ENCODE measurements around the gene TMEM132A. TPM values are rescaled to one million over a fixed set of nuclear protein-coding genes. Genes with fewer than 3 reads are reported as not detected.

TMEM132A gene
- total RNA-seq, 4 donors from 2014 or later = 1.8 to 7.0 (median 3.5) TPM

DNA sequence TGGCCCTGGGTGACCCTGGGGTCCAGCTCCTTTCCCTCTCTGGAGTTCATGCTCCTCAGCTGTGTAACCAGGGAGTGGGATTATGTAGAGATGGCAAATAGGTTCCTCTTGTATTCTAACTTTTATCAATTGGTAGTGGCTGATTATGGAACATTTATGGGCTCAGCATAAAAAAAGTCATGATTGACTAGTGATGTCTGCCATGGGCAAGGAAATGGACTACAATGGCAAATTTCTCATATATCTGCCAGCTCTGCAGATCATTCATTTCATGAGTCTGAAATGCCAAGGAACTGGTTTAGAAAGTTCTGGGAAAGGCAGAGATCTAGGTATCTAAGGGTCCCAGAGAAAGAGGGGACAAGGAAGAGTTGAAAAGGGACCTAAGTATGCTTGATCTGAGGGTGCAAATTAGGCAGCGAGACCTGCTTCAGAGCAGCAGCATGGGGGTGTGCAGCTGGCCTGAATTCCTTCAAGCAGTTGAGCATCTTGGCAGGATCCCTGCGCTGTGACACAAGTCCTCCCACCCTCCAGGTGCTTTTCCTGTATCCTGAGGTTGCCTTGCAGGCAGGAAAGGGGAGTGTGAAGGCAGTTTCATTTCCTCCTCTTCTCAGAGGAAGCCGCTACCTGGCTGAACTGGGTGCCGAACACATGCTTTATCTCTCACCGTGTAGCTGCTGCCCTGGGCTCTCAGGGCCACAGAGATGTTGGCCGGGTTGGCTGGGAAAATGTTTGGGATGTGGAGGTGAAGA is 17.3 kb downstream of the TMEM132A start:
- intact Hi-C loops (cut with DNase I; ENCODE audit: low total_unique reads) = no loop called here
- in situ Hi-C loops (cut with MboI; ENCODE audit: low pct_ligation_motif_present in 1 of 4, low pct_unique_long_range_greater_than_20kb in 1 of 4, low sequenced_read_pairs in 3 of 4) = no loop called here
- TF ChIP-seq POLR2A (IDR thresholded peaks at IDR 0.05) (no peak), POLR2AphosphoS5 (IDR thresholded peaks at IDR 0.05) (no peak), EP300 (IDR thresholded peaks at IDR 0.05; ENCODE audit: low read depth) (no peak)
- TF ChIP-seq, protein P1, sequence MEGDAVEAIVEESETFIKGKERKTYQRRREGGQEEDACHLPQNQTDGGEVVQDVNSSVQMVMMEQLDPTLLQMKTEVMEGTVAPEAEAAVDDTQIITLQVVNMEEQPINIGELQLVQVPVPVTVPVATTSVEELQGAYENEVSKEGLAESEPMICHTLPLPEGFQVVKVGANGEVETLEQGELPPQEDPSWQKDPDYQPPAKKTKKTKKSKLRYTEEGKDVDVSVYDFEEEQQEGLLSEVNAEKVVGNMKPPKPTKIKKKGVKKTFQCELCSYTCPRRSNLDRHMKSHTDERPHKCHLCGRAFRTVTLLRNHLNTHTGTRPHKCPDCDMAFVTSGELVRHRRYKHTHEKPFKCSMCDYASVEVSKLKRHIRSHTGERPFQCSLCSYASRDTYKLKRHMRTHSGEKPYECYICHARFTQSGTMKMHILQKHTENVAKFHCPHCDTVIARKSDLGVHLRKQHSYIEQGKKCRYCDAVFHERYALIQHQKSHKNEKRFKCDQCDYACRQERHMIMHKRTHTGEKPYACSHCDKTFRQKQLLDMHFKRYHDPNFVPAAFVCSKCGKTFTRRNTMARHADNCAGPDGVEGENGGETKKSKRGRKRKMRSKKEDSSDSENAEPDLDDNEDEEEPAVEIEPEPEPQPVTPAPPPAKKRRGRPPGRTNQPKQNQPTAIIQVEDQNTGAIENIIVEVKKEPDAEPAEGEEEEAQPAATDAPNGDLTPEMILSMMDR (IDR thresholded peaks at IDR 0.05) = no peak
- H3K9me3 ChIP-seq = no peaks in the 10 kb centered on the region
- no peak overlapping the region for H3K4me3 ChIP-seq
- H3K36me3 ChIP-seq = no peaks in the 10 kb centered on the region
- DNase-seq = no peak
- H3K27me3 ChIP-seq = no peaks in the 10 kb centered on the region
- peaks cover 0 to 10% (median 3%) of the 10 kb centered on the region in 4 donors for H3K4me1 ChIP-seq
- no peak overlapping the region for H3K27ac ChIP-seq
- WGBS, 2 donors (ENCODE audit: low coverage in 1 of 2) = 78% methylated on average over 6 of the region's 6 CpGs; no CpG with 5 or more reads in 1 of the 2 donors

DNA sequence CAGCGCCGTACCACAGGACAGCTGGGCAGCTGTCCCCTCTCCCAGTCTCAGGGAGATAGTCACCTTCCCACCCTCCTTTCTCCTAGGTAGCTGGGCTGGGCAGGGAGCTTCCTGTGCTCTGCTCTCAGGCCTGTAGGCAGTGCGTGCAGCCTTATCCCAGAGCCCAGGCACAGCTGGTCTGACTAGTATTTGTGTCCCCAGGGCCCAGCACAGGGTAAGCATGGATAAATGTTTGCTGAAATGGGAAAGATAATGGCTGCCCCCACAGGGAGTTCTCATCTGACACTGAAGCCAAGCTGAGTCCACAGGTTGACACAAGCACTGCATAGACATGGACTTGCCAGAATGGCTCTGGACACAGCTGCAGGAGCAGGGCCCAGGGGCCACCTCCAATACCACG is 18.0 kb downstream of the TMEM132A start:
- no peaks in the 10 kb centered on the region for H3K27me3 ChIP-seq
- intact Hi-C loops (cut with DNase I; ENCODE audit: low total_unique reads) = no loop called here
- no peak for DNase-seq
- H3K4me1 ChIP-seq = peaks cover 0 to 10% (median 3%) of the 10 kb centered on the region in 4 donors
- in situ Hi-C loops (cut with MboI; ENCODE audit: low pct_ligation_motif_present in 1 of 4, low pct_unique_long_range_greater_than_20kb in 1 of 4, low sequenced_read_pairs in 3 of 4) = no loop called here
- H3K36me3 ChIP-seq = no peaks in the 10 kb centered on the region
- TF ChIP-seq EP300 (IDR thresholded peaks at IDR 0.05; ENCODE audit: low read depth) (no peak), POLR2AphosphoS5 (IDR thresholded peaks at IDR 0.05) (no peak), POLR2A (IDR thresholded peaks at IDR 0.05) (no peak)
- TF ChIP-seq, protein P1 (IDR thresholded peaks at IDR 0.05) = no peak
- no peak overlapping the region for H3K4me3 ChIP-seq
- no peak overlapping the region for H3K27ac ChIP-seq
- 86% methylated on average over 4 of the region's 4 CpGs; no CpG with 5 or more reads in 1 of the 2 donors for WGBS, 2 donors (ENCODE audit: low coverage in 1 of 2)
- H3K9me3 ChIP-seq = no peaks in the 10 kb centered on the region

DNA sequence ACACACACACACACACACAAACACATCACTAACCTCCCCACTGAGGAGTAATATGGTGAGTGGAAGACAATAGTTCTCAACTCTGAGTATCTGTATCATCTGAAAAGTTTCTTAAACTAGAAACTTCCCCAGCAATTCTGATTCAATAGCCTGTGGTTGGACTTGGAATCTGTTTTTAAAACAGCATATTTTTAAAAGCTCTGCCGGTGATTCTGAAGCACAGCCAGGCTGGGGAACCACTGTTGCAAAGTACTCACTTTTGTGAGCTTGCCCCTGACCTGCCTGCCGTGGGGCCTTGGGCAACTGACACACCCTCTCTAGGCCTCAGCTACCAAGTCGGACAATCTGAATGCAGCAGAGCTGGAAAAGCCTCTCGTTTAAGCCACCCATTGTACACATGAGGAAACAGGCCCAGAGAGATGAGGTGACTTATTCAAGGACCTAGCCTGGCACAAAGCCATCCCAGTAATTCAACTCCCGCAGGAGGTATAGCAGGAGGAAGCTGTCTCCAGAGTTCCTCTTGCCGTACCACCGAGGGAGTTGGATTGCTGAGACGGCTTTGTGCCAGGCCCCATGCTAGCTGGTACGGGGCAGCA is 18.8 kb downstream of the TMEM132A start:
- peak; percentile 55 for DNase-seq
- WGBS, 2 donors (ENCODE audit: low coverage in 1 of 2) = 33% methylated on average over 9 of the region's 9 CpGs; no CpG with 5 or more reads in 1 of the 2 donors
- in situ Hi-C loops (cut with MboI; ENCODE audit: low pct_ligation_motif_present in 1 of 4, low pct_unique_long_range_greater_than_20kb in 1 of 4, low sequenced_read_pairs in 3 of 4) = no loop called here
- H3K27me3 ChIP-seq = no peaks in the 10 kb centered on the region
- peaks cover 0 to 10% (median 3%) of the 10 kb centered on the region in 4 donors for H3K4me1 ChIP-seq
- TF ChIP-seq, protein P1 (IDR thresholded peaks at IDR 0.05) = no peak
- TF ChIP-seq POLR2AphosphoS5 (IDR thresholded peaks at IDR 0.05) (no peak), EP300 (IDR thresholded peaks at IDR 0.05; ENCODE audit: low read depth) (no peak), POLR2A (IDR thresholded peaks at IDR 0.05) (no peak)
- peak overlapping the region in 1 of 4 donors; percentile 12 for H3K27ac ChIP-seq
- no peak overlapping the region for H3K4me3 ChIP-seq
- no peaks in the 10 kb centered on the region for H3K9me3 ChIP-seq
- no peaks in the 10 kb centered on the region for H3K36me3 ChIP-seq
- intact Hi-C loops (cut with DNase I; ENCODE audit: low total_unique reads) = no loop called here

DNA sequence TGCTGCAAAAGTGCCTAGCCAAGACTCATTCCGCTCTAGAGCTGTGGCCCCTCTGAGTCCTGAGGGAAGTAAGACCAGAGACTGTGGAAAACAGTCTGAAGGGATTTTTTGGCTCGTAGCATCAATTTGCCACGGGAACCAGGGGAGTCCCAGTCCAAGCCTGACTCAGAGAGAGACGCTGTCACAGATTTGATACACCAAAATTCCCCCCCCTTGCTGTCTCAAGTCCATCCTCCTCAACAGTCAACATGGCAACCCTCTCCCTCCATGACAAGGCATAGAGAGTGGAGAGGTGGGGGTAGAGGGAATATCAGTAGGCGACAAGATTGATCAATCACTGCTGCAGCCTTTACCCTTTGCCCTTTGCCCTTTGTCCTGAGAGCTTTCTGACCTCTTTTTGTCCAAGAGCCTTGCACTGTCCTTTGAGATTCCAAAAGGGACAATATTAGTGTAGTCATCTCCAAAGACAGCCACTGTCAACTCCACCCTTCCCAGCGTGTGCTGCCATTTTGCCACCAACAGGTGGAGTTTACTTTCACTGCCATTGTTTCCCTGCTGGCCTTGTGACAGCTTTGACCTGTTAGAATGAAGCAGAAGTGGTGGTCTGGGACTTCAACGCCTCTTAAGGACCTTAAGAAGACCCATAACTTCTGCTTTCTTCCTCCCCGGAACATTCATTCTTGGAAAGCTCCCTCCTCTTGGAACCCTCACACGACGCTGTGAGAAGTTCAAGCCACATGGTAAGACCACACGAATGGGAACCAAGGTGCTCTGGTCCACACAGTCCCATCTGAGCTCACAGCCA is 20.4 kb downstream of the TMEM132A start:
- WGBS, 2 donors (ENCODE audit: low coverage in 1 of 2) = 72 to 79% methylated on average over 7 to 11 of the region's 11 CpGs
- H3K9me3 ChIP-seq = no peaks in the 10 kb centered on the region
- intact Hi-C loops (cut with DNase I; ENCODE audit: low total_unique reads) (no loop called here), in situ Hi-C loops (cut with MboI; ENCODE audit: low pct_ligation_motif_present in 1 of 4, low pct_unique_long_range_greater_than_20kb in 1 of 4, low sequenced_read_pairs in 3 of 4) (no loop called here)
- peaks cover 0 to 12% (median 5%) of the 10 kb centered on the region in 4 donors for H3K4me1 ChIP-seq
- H3K4me3 ChIP-seq = no peak overlapping the region
- H3K27me3 ChIP-seq = no peaks in the 10 kb centered on the region
- no peak overlapping the region for H3K27ac ChIP-seq
- DNase-seq = no peak
- no peaks in the 10 kb centered on the region for H3K36me3 ChIP-seq
- TF ChIP-seq POLR2A (IDR thresholded peaks at IDR 0.05) (no peak), POLR2AphosphoS5 (IDR thresholded peaks at IDR 0.05) (no peak), EP300 (IDR thresholded peaks at IDR 0.05; ENCODE audit: low read depth) (no peak)
- TF ChIP-seq, protein P1 (IDR thresholded peaks at IDR 0.05) = no peak

Data from transverse colon (tissue), 4 donors.